GM12878 (cell line): ENCODE data around the gene TREML1. TPM values are rescaled to one million over a fixed set of nuclear protein-coding genes. Genes with fewer than 3 reads are reported as not detected.

Experiments used
- ATAC-seq: fragments of 200-7000 bp; cut with Tn5 transposase; 3 replicates; pipeline ENCODE4 v1.9.1; 2020; ENCODE audit warnings: mild to moderate bottlenecking, moderate library complexity
- BruUV-seq: library from RNA; stranded (reverse); fragments of 400-500 nt; replicated peaks from 2 replicates; lab custom pipeline; 2021; lab: Mats Ljungman, UMichigan
- CTCF ChIA-PET: fragments of 300-600 bp; sonication (Branson Sonifier 250); formaldehyde crosslinking; extraction: SDS; loops from one replicate; lab custom pipeline; 2021; ENCODE audit warnings: inconsistent platforms; lab: Yijun Ruan, JAX
- POLR2A ChIA-PET: fragments of 350-600 bp; formaldehyde crosslinking; extraction: SDS; loops from one replicate; lab custom pipeline; 2021; ENCODE audit warnings: inconsistent platforms; lab: Charles Lee
- RAD21 ChIA-PET: fragments of 300-600 bp; sonication (Branson Sonifier 250); formaldehyde crosslinking; loops from one replicate; lab custom pipeline; 2023; ENCODE audit warnings: antibody characterized with exemption; ENCODE audit not compliant: unreplicated experiment; lab: Charles Lee
- SMC1A ChIA-PET: fragments of 300-600 bp; sonication (Branson Sonifier 250); formaldehyde crosslinking; loops from one replicate; lab custom pipeline; 2023; ENCODE audit not compliant: unreplicated experiment, uncharacterized antibody; lab: Charles Lee
- DNase-seq: peaks from one replicate; pipeline ENCODE4 v3.0.0-alpha.2; 2011; ENCODE audit warnings: low read depth, low spot score
- FAIRE-seq: peaks from 3 replicates; lab custom pipeline; 2011; peaks lifted over from hg19 to GRCh38; lab: Jason Lieb, UNC
- H2AFZ ChIP-seq: 2 replicates; pipeline ENCODE4 v1.6.0; 2011; ENCODE audit warnings: low read depth, low read length, control low read depth; ENCODE audit not compliant: control insufficient read depth
- H3K27ac ChIP-seq: 2 replicates; pipeline ENCODE4 v1.5.1; 2011; ENCODE audit warnings: control low read depth; ENCODE audit not compliant: control insufficient read depth, insufficient read depth
- H3K27me3 ChIP-seq, 2 experiments: replicated peaks in 1 of 2; 2 replicates each; pipeline versions ENCODE4 v1.6.0 to v1.6.1; 2011; ENCODE audit warnings: low read length in 1 of 2; ENCODE audit not compliant: control insufficient read depth in 2 of 2, insufficient read depth in 2 of 2
- H3K36me3 ChIP-seq, 2 experiments: 2 replicates each; pipeline ENCODE4 v1.5.1; 2011; ENCODE audit warnings: low read length in 1 of 2; ENCODE audit not compliant: control insufficient read depth in 2 of 2, insufficient read depth in 2 of 2
- H3K4me1 ChIP-seq: 2 replicates; pipeline ENCODE4 v1.6.1; 2011; ENCODE audit warnings: mild to moderate bottlenecking, low read length, moderate library complexity, mixed read lengths; ENCODE audit not compliant: control insufficient read depth, insufficient read depth
- H3K4me2 ChIP-seq: 2 replicates; pipeline ENCODE4 v1.6.0; 2011; ENCODE audit warnings: control low read depth; ENCODE audit not compliant: control insufficient read depth, insufficient read depth
- H3K4me3 ChIP-seq: fragments of 200-600 bp; sonication (generic); 2 replicates; pipeline ENCODE4 v1.5.1; 2016
- H3K79me2 ChIP-seq: 2 replicates; pipeline ENCODE4 v1.6.0; 2011; ENCODE audit warnings: low read length; ENCODE audit not compliant: control insufficient read depth, insufficient read depth
- H3K9ac ChIP-seq: 2 replicates; pipeline ENCODE4 v1.8.0; 2011; ENCODE audit warnings: low read length, control low read depth, mixed read lengths; ENCODE audit not compliant: control insufficient read depth, insufficient read depth
- H3K9me3 ChIP-seq: replicated peaks from 3 replicates; pipeline ENCODE4 v1.5.1; 2011; ENCODE audit warnings: mild to moderate bottlenecking, low read length; ENCODE audit not compliant: control insufficient read depth, insufficient read depth
- H4K20me1 ChIP-seq: 2 replicates; pipeline ENCODE4 v1.6.0; 2011; ENCODE audit not compliant: control insufficient read depth, insufficient read depth
- CBX3 ChIP-seq: fragments of 200-600 bp; sonication (generic); IDR thresholded peaks from 2 replicates; pipeline ENCODE4 v1.6.1; 2016; ENCODE audit warnings: low read depth, borderline replicate concordance
- FOS ChIP-seq: IDR thresholded peaks from 3 replicates; pipeline ENCODE4 v1.6.1; 2011; ENCODE audit warnings: borderline replicate concordance; ENCODE audit not compliant: insufficient read length; ENCODE audit errors: extremely low read depth
- JUNB ChIP-seq: IDR thresholded peaks from 2 replicates; pipeline ENCODE4 v1.6.1; 2016; ENCODE audit warnings: antibody characterized with exemption, mild to moderate bottlenecking
- LARP7 ChIP-seq: fragments of 450-650 bp; IDR thresholded peaks from 2 replicates; pipeline ENCODE4 v1.6.1; 2017; ENCODE audit warnings: mild to moderate bottlenecking
- MEF2B ChIP-seq: fragments of 450-650 bp; IDR thresholded peaks from 2 replicates; pipeline ENCODE4 v1.6.1; 2018; ENCODE audit warnings: mild to moderate bottlenecking, moderate library complexity; ENCODE audit not compliant: partially characterized antibody, poor library complexity, severe bottlenecking
- MTA3 ChIP-seq: IDR thresholded peaks from 2 replicates; pipeline ENCODE4 v1.6.1; 2012; ENCODE audit warnings: low read length, inconsistent platforms, borderline replicate concordance
- RB1 ChIP-seq: fragments of 450-650 bp; formaldehyde crosslinking; IDR thresholded peaks from 2 replicates; pipeline ENCODE4 v1.6.1; 2017; ENCODE audit warnings: mild to moderate bottlenecking, borderline replicate concordance
- SMAD1 ChIP-seq: fragments of 450-650 bp; IDR thresholded peaks from 2 replicates; pipeline ENCODE4 v1.6.1; 2018; ENCODE audit warnings: mild to moderate bottlenecking, low read depth; ENCODE audit not compliant: partially characterized antibody
- SMAD5 ChIP-seq: IDR thresholded peaks from 2 replicates; pipeline ENCODE4 v1.6.1; 2016; ENCODE audit warnings: antibody characterized with exemption, low read depth
- ZNF217 ChIP-seq: fragments of 450-650 bp; IDR thresholded peaks from 2 replicates; pipeline ENCODE4 v1.6.1; 2017; ENCODE audit warnings: antibody characterized with exemption, mild to moderate bottlenecking
- WGBS: methylation state at CpG from one replicate; pipeline ENCODE4 v1.1.6; 2016; ENCODE audit warnings: low lambda C conversion rate; ENCODE audit not compliant: insufficient replicate concordance, insufficient coverage; ENCODE audit errors: missing lambda C conversion rate; 5-methylcytosine and 5-hydroxymethylcytosine counted together
- in situ Hi-C: fragments of 300-500 bp; cut with MboI; formaldehyde crosslinking; loops from 9 replicates; pipeline ENCODE4 v1.14.3; 2018; ENCODE audit warnings: mixed read lengths
- intact Hi-C: fragments of 100-400 bp; cut with micrococcal nuclease; formaldehyde crosslinking; loops from one replicate; pipeline ENCODE4 v1.14.2; 2022; ENCODE audit not compliant: unreplicated experiment
- polyA plus RNA-seq, 11 experiments: library from polyadenylated mRNA; depleted of rRNA in 4 of 11; unstranded in 6 of 11; stranded (reverse) in 5 of 11; fragments of >200 nt; fragmentation: Nextera tagmentation in 4 of 11; fragmentation: Illumina TruSeq in 1 of 11; extraction: Ambion mirVana in 4 of 11; extraction: Trizol in 1 of 11; gene quantifications; 1 replicate in 1 of 11; 2 replicates in 10 of 11; pipeline versions ENCODE4 v1.2.1 to v1.2.3, GENCODE V29; 2011 to 2016; ENCODE audit warnings: inconsistent platforms in 2 of 11, missing spikeins in 2 of 11, low read depth in 1 of 11
- total RNA-seq, 4 experiments: library from RNA; depleted of rRNA in 3 of 4; stranded (reverse); fragments of >200 nt in 3 of 4; fragmentation: Illumina TruSeq in 1 of 4; extraction: Trizol in 1 of 4; gene quantifications; 2 replicates each; pipeline versions ENCODE4 v1.2.1 to v1.2.3, GENCODE V29; 2013 to 2021
- TF ChIP-seq, protein P1 (sequence below): IDR thresholded peaks from 2 replicates; pipeline ENCODE4 v1.6.1; 2011; ENCODE audit warnings: low read depth, low read length, improper control_type of control experiment, borderline replicate concordance
- TF ChIP-seq, protein P2 (sequence below): fragments of 150-350 bp; IDR thresholded peaks from 2 replicates; pipeline ENCODE4 v1.6.1; 2014; ENCODE audit warnings: mild to moderate bottlenecking, low read depth, low read length
- TF ChIP-seq, protein P3 (sequence below): fragments of 150-350 bp; IDR thresholded peaks from 2 replicates; pipeline ENCODE4 v1.6.1; 2016; ENCODE audit warnings: low read depth, low read length
- TF ChIP-seq, protein P4 (sequence below): fragments of 450-650 bp; IDR thresholded peaks from 2 replicates; pipeline ENCODE4 v1.6.1; 2017; ENCODE audit warnings: mild to moderate bottlenecking, moderate library complexity

The TREML1 gene
- total and polyA plus RNA-seq, 10 of the 15 experiments (the other 5 are each of a cell fraction or from before 2014, with no cell fraction given), result 0.21 TPM; not detected in 9

DNA sequence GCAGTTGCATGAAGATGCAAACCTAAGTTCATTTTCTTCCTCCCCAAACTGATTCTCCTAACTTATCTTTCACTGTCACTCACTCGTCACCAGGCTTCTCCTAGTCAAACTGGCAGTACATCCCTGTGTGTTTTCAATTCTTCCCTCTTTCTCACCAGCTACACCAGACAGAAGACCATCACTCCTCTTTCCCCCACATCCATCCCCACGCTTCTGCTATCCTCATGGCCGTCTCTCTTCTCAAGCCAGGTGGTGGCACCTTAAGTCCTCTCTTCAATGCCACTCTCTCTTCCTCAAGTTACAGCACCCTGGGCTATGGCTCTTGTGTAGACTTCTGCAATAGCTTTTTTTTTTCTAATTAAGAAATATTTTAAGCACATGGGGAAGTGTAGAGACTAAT is 23.1 kb upstream of the TREML1 start:
- ChIA-PET CTCF (interaction anchor here (0.5 to 1.5 kb wide), 6 partner anchors 9 to 101 kb away, joined by 4 to 5 read pairs (median 4); no protein-coding TSS in a partner anchor), POLR2A (no interaction called here), RAD21 (interaction anchor here (2.0 kb wide), 1 partner anchor 23 kb away, joined by 5 read pairs; no protein-coding TSS in a partner anchor), SMC1A (interaction anchor here (1.3 to 1.8 kb wide), 4 partner anchors 10 to 191 kb away, joined by 3 to 5 read pairs (median 4); no protein-coding TSS in a partner anchor)
- intact Hi-C loops (no loop called here), in situ Hi-C loops (no loop called here)
- no peak overlapping the region for H3K9ac ChIP-seq
- FAIRE-seq (no peak), ATAC-seq (no peak), DNase-seq (no peak)
- H3K36me3 ChIP-seq, result no peaks in the 10 kb centered on the region
- H4K20me1 ChIP-seq, result no peaks in the 10 kb centered on the region
- H3K4me3 ChIP-seq, result no peak overlapping the region
- H2AFZ ChIP-seq, result no peak overlapping the region
- H3K27me3 ChIP-seq, result no peaks in the 10 kb centered on the region
- no peak overlapping the region for H3K4me2 ChIP-seq
- WGBS, result 26% methylated on average over 3 of the region's 3 CpGs
- BruUV-seq, result no TSS peak
- H3K9me3 ChIP-seq, result no peaks in the 10 kb centered on the region
- H3K79me2 ChIP-seq, result no peaks in the 10 kb centered on the region
- H3K4me1 ChIP-seq, result no peaks in the 10 kb centered on the region
- no peak overlapping the region for H3K27ac ChIP-seq
- no peak for TF ChIP-seq RB1
- no peak for TF ChIP-seq FOS
- TF ChIP-seq LARP7, result no peak
- TF ChIP-seq, protein P1, sequence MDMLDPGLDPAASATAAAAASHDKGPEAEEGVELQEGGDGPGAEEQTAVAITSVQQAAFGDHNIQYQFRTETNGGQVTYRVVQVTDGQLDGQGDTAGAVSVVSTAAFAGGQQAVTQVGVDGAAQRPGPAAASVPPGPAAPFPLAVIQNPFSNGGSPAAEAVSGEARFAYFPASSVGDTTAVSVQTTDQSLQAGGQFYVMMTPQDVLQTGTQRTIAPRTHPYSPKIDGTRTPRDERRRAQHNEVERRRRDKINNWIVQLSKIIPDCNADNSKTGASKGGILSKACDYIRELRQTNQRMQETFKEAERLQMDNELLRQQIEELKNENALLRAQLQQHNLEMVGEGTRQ, result no peak
- TF ChIP-seq, protein P2, sequence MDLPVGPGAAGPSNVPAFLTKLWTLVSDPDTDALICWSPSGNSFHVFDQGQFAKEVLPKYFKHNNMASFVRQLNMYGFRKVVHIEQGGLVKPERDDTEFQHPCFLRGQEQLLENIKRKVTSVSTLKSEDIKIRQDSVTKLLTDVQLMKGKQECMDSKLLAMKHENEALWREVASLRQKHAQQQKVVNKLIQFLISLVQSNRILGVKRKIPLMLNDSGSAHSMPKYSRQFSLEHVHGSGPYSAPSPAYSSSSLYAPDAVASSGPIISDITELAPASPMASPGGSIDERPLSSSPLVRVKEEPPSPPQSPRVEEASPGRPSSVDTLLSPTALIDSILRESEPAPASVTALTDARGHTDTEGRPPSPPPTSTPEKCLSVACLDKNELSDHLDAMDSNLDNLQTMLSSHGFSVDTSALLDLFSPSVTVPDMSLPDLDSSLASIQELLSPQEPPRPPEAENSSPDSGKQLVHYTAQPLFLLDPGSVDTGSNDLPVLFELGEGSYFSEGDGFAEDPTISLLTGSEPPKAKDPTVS, result no peak
- no peak for TF ChIP-seq SMAD5
- TF ChIP-seq ZNF217, result no peak
- TF ChIP-seq SMAD1, result no peak
- TF ChIP-seq, protein P3, sequence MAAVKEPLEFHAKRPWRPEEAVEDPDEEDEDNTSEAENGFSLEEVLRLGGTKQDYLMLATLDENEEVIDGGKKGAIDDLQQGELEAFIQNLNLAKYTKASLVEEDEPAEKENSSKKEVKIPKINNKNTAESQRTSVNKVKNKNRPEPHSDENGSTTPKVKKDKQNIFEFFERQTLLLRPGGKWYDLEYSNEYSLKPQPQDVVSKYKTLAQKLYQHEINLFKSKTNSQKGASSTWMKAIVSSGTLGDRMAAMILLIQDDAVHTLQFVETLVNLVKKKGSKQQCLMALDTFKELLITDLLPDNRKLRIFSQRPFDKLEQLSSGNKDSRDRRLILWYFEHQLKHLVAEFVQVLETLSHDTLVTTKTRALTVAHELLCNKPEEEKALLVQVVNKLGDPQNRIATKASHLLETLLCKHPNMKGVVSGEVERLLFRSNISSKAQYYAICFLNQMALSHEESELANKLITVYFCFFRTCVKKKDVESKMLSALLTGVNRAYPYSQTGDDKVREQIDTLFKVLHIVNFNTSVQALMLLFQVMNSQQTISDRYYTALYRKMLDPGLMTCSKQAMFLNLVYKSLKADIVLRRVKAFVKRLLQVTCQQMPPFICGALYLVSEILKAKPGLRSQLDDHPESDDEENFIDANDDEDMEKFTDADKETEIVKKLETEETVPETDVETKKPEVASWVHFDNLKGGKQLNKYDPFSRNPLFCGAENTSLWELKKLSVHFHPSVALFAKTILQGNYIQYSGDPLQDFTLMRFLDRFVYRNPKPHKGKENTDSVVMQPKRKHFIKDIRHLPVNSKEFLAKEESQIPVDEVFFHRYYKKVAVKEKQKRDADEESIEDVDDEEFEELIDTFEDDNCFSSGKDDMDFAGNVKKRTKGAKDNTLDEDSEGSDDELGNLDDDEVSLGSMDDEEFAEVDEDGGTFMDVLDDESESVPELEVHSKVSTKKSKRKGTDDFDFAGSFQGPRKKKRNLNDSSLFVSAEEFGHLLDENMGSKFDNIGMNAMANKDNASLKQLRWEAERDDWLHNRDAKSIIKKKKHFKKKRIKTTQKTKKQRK, result no peak
- TF ChIP-seq MTA3, result no peak
- TF ChIP-seq CBX3, result no peak
- TF ChIP-seq, protein P4, sequence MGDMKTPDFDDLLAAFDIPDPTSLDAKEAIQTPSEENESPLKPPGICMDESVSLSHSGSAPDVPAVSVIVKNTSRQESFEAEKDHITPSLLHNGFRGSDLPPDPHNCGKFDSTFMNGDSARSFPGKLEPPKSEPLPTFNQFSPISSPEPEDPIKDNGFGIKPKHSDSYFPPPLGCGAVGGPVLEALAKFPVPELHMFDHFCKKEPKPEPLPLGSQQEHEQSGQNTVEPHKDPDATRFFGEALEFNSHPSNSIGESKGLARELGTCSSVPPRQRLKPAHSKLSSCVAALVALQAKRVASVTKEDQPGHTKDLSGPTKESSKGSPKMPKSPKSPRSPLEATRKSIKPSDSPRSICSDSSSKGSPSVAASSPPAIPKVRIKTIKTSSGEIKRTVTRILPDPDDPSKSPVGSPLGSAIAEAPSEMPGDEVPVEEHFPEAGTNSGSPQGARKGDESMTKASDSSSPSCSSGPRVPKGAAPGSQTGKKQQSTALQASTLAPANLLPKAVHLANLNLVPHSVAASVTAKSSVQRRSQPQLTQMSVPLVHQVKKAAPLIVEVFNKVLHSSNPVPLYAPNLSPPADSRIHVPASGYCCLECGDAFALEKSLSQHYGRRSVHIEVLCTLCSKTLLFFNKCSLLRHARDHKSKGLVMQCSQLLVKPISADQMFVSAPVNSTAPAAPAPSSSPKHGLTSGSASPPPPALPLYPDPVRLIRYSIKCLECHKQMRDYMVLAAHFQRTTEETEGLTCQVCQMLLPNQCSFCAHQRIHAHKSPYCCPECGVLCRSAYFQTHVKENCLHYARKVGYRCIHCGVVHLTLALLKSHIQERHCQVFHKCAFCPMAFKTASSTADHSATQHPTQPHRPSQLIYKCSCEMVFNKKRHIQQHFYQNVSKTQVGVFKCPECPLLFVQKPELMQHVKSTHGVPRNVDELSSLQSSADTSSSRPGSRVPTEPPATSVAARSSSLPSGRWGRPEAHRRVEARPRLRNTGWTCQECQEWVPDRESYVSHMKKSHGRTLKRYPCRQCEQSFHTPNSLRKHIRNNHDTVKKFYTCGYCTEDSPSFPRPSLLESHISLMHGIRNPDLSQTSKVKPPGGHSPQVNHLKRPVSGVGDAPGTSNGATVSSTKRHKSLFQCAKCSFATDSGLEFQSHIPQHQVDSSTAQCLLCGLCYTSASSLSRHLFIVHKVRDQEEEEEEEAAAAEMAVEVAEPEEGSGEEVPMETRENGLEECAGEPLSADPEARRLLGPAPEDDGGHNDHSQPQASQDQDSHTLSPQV, result no peak
- TF ChIP-seq MEF2B, result no peak
- no peak for TF ChIP-seq JUNB
